ENCODE data around the gene STK36.
A peak's percentile ranks its signal among the peaks of the same experiment; 100 is the strongest.

The STK36 gene

GRCh38 chr2:218671654-218672566, at the start of gene STK36, which contains the start of gene RNF25:
Gene STK36 (plus strand): TSS chr2:218672086. CDS start chr2:218672830, 744 bp downstream.
Gene RNF25 (minus strand): TSS chr2:218672002. CDS start chr2:218671970, 32 bp downstream.
- DNase-seq = peak; percentile 78 to 95

- no peak for DNase-seq
Observed at GRCh38 chr2:218622606-218623365, 49.1 kb upstream of the STK36 start.

- no peak for DNase-seq
Observed at GRCh38 chr2:218623366-218623705, 48.5 kb upstream of the STK36 start.

GRCh38 chr2:218626369-218626768, 45.5 kb upstream of the STK36 start:
- DNase-seq = no peak

GRCh38 chr2:218627939-218628338, 43.9 kb upstream of the STK36 start:
- DNase-seq = no peak

- DNase-seq = peak in 1 of 2 experiments; percentile 32
Observed at GRCh38 chr2:218631837-218632236, 40.0 kb upstream of the STK36 start.

- DNase-seq = no peak
Observed at GRCh38 chr2:218635719-218636118, 36.2 kb upstream of the STK36 start.

- DNase-seq = no peak
Observed at GRCh38 chr2:218638372-218638771, 33.5 kb upstream of the STK36 start.

- DNase-seq = no peak
Observed at GRCh38 chr2:218642121-218642656, 29.7 kb upstream of the STK36 start.

GRCh38 chr2:218642786-218643185, 29.1 kb upstream of the STK36 start:
- DNase-seq = no peak

GRCh38 chr2:218643751-218644310, 28.1 kb upstream of the STK36 start:
- no peak for DNase-seq

GRCh38 chr2:218644721-218645120, 27.2 kb upstream of the STK36 start:
- DNase-seq = no peak

GRCh38 chr2:218645126-218645525, 26.8 kb upstream of the STK36 start:
- DNase-seq = no peak

- peak; percentile 6 to 41 for DNase-seq
Observed at GRCh38 chr2:218648088-218648786, 23.6 kb upstream of the STK36 start.

- DNase-seq = no peak
Observed at GRCh38 chr2:218648787-218649100, 23.1 kb upstream of the STK36 start.

GRCh38 chr2:218655751-218656150, 16.1 kb upstream of the STK36 start:
- no peak for DNase-seq

GRCh38 chr2:218658671-218659257, 13.1 kb upstream of the STK36 start:
- peak; percentile 23 to 60 for DNase-seq

- DNase-seq = peak; percentile 75 to 90
Observed at GRCh38 chr2:218659258-218659987, 12.5 kb upstream of the STK36 start, which contains the start of the genes BCS1L and ZNF142. Gene BCS1L (plus strand): TSS chr2:218659683. CDS start chr2:218660988, 1,305 bp downstream. Gene ZNF142 (minus strand): TSS chr2:218659623. CDS start chr2:218656429, 3,194 bp downstream.

GRCh38 chr2:218659988-218660358, 11.9 kb upstream of the STK36 start:
- no peak for DNase-seq

GRCh38 chr2:218662377-218662776, 9.5 kb upstream of the STK36 start:
- DNase-seq = no peak

- no peak for DNase-seq
Observed at GRCh38 chr2:218662827-218663226, 9.1 kb upstream of the STK36 start.

All from SW 1271 (cell line).